GM23338 (cell line): ENCODE results near the gene SDHA.
"Not testable (repeated sequence)": the region's sequence is repeated elsewhere in the genome, so short reads cannot be mapped to it uniquely, and the experiment has no call there.

ENCODE experiments used
- EZH2 ChIP-seq: fragments of 200-600 bp; sonication (generic); IDR thresholded peaks from one replicate; pipeline ENCODE4 v1.8.0; 2017; ENCODE audit warnings: antibody characterized with exemption, mild to moderate bottlenecking, low read depth; ENCODE audit not compliant: unreplicated experiment
- EZH2phosphoT487 ChIP-seq: fragments of 200-600 bp; sonication (generic); IDR thresholded peaks from one replicate; pipeline ENCODE4 v1.8.1; 2018; ENCODE audit warnings: antibody characterized with exemption; ENCODE audit not compliant: unreplicated experiment
- POLR2AphosphoS5 ChIP-seq: IDR thresholded peaks from 2 replicates; pipeline ENCODE4 v1.6.1; 2016; ENCODE audit warnings: antibody characterized with exemption, low read depth
- ZNF114 ChIP-seq: fragments of 250-450 bp; sonication (Bioruptor Pico); IDR thresholded peaks from 2 replicates; pipeline ENCODE4 v1.5.0; 2020; ENCODE audit warnings: mild to moderate bottlenecking, moderate library complexity
- TF ChIP-seq, protein P1 (sequence below), 2 experiments: fragments of 200-600 bp in 1 of 2; sonication (generic) in 1 of 2; conservative IDR thresholded peaks; 2 replicates each; pipeline versions ENCODE4 v1.5.1 to v1.6.1; 2016 to 2017; ENCODE audit warnings: antibody characterized with exemption in 2 of 2, low read depth in 2 of 2, mild to moderate bottlenecking in 2 of 2, moderate library complexity in 1 of 2
- TF ChIP-seq, protein P2 (sequence below): IDR thresholded peaks from one replicate; pipeline ENCODE4 v1.6.1; 2018; ENCODE audit warnings: antibody characterized with exemption; ENCODE audit not compliant: unreplicated experiment
- TF ChIP-seq, protein P3 (sequence below): IDR thresholded peaks from 2 replicates; pipeline ENCODE4 v1.6.1; 2016; ENCODE audit warnings: antibody characterized with exemption

DNA sequence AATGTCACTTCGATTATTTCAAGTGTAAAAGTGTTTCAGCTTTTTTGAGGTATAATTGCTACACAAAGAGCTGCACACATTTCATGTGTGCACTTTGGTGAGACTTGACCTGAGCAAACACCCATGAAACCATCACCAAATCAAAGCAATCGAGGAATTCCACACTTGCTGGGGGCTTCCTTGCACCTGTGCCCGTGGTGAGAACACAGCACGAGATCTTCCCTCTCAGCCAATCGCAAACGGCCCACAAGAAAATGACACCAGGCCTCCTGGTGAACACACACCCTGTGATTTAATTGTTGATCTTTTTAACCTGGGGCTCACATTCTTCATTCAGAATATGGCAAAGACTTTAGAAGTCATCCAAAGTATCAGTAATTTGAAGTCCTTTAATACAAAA, 79.3 kb downstream of the SDHA start:
- TF ChIP-seq, protein P1, sequence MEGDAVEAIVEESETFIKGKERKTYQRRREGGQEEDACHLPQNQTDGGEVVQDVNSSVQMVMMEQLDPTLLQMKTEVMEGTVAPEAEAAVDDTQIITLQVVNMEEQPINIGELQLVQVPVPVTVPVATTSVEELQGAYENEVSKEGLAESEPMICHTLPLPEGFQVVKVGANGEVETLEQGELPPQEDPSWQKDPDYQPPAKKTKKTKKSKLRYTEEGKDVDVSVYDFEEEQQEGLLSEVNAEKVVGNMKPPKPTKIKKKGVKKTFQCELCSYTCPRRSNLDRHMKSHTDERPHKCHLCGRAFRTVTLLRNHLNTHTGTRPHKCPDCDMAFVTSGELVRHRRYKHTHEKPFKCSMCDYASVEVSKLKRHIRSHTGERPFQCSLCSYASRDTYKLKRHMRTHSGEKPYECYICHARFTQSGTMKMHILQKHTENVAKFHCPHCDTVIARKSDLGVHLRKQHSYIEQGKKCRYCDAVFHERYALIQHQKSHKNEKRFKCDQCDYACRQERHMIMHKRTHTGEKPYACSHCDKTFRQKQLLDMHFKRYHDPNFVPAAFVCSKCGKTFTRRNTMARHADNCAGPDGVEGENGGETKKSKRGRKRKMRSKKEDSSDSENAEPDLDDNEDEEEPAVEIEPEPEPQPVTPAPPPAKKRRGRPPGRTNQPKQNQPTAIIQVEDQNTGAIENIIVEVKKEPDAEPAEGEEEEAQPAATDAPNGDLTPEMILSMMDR (conservative IDR thresholded peaks at IDR 0.05; ENCODE audit: low read depth in 2 of 2) = not testable (repeated sequence)
- TF ChIP-seq POLR2AphosphoS5; EZH2; EZH2phosphoT487; ZNF114 (CRISPR knock-in tag): not testable (repeated sequence)
- TF ChIP-seq, protein P2, sequence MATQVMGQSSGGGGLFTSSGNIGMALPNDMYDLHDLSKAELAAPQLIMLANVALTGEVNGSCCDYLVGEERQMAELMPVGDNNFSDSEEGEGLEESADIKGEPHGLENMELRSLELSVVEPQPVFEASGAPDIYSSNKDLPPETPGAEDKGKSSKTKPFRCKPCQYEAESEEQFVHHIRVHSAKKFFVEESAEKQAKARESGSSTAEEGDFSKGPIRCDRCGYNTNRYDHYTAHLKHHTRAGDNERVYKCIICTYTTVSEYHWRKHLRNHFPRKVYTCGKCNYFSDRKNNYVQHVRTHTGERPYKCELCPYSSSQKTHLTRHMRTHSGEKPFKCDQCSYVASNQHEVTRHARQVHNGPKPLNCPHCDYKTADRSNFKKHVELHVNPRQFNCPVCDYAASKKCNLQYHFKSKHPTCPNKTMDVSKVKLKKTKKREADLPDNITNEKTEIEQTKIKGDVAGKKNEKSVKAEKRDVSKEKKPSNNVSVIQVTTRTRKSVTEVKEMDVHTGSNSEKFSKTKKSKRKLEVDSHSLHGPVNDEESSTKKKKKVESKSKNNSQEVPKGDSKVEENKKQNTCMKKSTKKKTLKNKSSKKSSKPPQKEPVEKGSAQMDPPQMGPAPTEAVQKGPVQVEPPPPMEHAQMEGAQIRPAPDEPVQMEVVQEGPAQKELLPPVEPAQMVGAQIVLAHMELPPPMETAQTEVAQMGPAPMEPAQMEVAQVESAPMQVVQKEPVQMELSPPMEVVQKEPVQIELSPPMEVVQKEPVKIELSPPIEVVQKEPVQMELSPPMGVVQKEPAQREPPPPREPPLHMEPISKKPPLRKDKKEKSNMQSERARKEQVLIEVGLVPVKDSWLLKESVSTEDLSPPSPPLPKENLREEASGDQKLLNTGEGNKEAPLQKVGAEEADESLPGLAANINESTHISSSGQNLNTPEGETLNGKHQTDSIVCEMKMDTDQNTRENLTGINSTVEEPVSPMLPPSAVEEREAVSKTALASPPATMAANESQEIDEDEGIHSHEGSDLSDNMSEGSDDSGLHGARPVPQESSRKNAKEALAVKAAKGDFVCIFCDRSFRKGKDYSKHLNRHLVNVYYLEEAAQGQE = not testable (repeated sequence)
- TF ChIP-seq, protein P3, sequence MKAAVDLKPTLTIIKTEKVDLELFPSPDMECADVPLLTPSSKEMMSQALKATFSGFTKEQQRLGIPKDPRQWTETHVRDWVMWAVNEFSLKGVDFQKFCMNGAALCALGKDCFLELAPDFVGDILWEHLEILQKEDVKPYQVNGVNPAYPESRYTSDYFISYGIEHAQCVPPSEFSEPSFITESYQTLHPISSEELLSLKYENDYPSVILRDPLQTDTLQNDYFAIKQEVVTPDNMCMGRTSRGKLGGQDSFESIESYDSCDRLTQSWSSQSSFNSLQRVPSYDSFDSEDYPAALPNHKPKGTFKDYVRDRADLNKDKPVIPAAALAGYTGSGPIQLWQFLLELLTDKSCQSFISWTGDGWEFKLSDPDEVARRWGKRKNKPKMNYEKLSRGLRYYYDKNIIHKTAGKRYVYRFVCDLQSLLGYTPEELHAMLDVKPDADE = not testable (repeated sequence)
